IgD-negative memory B cell (primary cell): ENCODE data around the gene COL20A1. TPM values are rescaled to one million over a fixed set of nuclear protein-coding genes. Genes with fewer than 3 reads are reported as not detected.

Experiments
- H3K27ac Mint-ChIP-seq, 3 donors: one replicate each; pipeline ENCODE4 v1.8.0; 2020 to 2022; ENCODE audit warnings: mild to moderate bottlenecking in 3 of 3, mixed read lengths in 3 of 3, moderate library complexity in 1 of 3
- H3K27me3 Mint-ChIP-seq: one replicate; pipeline ENCODE4 v1.8.0; 2021; ENCODE audit warnings: mixed read lengths
- H3K36me3 Mint-ChIP-seq: one replicate; pipeline ENCODE4 v1.8.0; 2020; ENCODE audit warnings: mild to moderate bottlenecking, mixed read lengths
- H3K4me1 Mint-ChIP-seq, 3 donors: one replicate each; pipeline ENCODE4 v1.8.0; 2020 to 2022; ENCODE audit warnings: mixed read lengths in 3 of 3, mild to moderate bottlenecking in 1 of 3
- H3K4me3 Mint-ChIP-seq, 4 donors: one replicate each; pipeline ENCODE4 v1.8.0; 2020 to 2022; ENCODE audit warnings: mild to moderate bottlenecking in 4 of 4, mixed read lengths in 4 of 4, moderate library complexity in 3 of 4
- H3K9me3 Mint-ChIP-seq, 3 donors: one replicate each; pipeline ENCODE4 v1.8.0; 2020 to 2021; ENCODE audit warnings: mixed read lengths in 3 of 3, mild to moderate bottlenecking in 1 of 3
- polyA plus RNA-seq: library from polyadenylated mRNA; unstranded; fragments of 300-500 nt; fragmentation: Illumina TruSeq; gene quantifications from one replicate; pipeline ENCODE4 v1.2.3, GENCODE V29; 2021

COL20A1 gene
- polyA plus RNA-seq, 1 donor from 2014 or later = not detected

- Mint-ChIP-seq H3K9me3 (no peaks in the 10 kb centered on the region), H3K4me1 (peaks cover 0 to 2% (median 0%) of the 10 kb centered on the region in 3 donors), H3K27me3 (peaks cover 12% of the 10 kb centered on the region), H3K36me3 (no peaks in the 10 kb centered on the region), H3K27ac (no peak overlapping the region), H3K4me3 (no peak overlapping the region)
Measured at GRCh38 chr20:63320041-63320511, 27.1 kb downstream of the COL20A1 start.

GRCh38 chr20:63320616-63321147 is 27.7 kb downstream of the COL20A1 start:
- Mint-ChIP-seq H3K9me3 (no peaks in the 10 kb centered on the region), H3K27ac (no peak overlapping the region), H3K36me3 (no peaks in the 10 kb centered on the region), H3K27me3 (peaks cover 8% of the 10 kb centered on the region), H3K4me3 (no peak overlapping the region), H3K4me1 (peaks cover 0 to 2% (median 0%) of the 10 kb centered on the region in 3 donors)

GRCh38 chr20:63321148-63321831 is 28.3 kb downstream of the COL20A1 start:
- Mint-ChIP-seq H3K27ac (no peak overlapping the region), H3K36me3 (no peaks in the 10 kb centered on the region), H3K4me1 (peaks cover 0 to 2% (median 0%) of the 10 kb centered on the region in 3 donors), H3K9me3 (no peaks in the 10 kb centered on the region), H3K4me3 (no peak overlapping the region), H3K27me3 (peaks cover 5% of the 10 kb centered on the region)

- H3K36me3 Mint-ChIP-seq = no peaks in the 10 kb centered on the region
- H3K4me1 Mint-ChIP-seq = peaks cover 0 to 5% (median 4%) of the 10 kb centered on the region in 3 donors
- H3K4me3 Mint-ChIP-seq = no peak overlapping the region
- H3K27ac Mint-ChIP-seq = no peak overlapping the region
- H3K9me3 Mint-ChIP-seq = no peaks in the 10 kb centered on the region
- peaks cover 5% of the 10 kb centered on the region for H3K27me3 Mint-ChIP-seq
Measured at GRCh38 chr20:63322146-63322932, 29.4 kb downstream of the COL20A1 start.

- Mint-ChIP-seq H3K27ac (no peak overlapping the region), H3K4me1 (peaks cover 0 to 5% (median 4%) of the 10 kb centered on the region in 3 donors), H3K4me3 (no peak overlapping the region), H3K27me3 (peaks cover 5% of the 10 kb centered on the region), H3K36me3 (no peaks in the 10 kb centered on the region), H3K9me3 (no peaks in the 10 kb centered on the region)
Measured at GRCh38 chr20:63322933-63323273, 29.9 kb downstream of the COL20A1 start.

GRCh38 chr20:63323357-63323981 is 30.5 kb downstream of the COL20A1 start:
- Mint-ChIP-seq H3K9me3 (no peaks in the 10 kb centered on the region), H3K27ac (peak overlapping the region in 1 of 3 donors; percentile 29), H3K4me1 (peaks cover 0 to 5% (median 4%) of the 10 kb centered on the region in 3 donors), H3K27me3 (peaks cover 5% of the 10 kb centered on the region), H3K36me3 (no peaks in the 10 kb centered on the region), H3K4me3 (peak overlapping the region in 1 of 4 donors; percentile 30)

GRCh38 chr20:63325021-63325471 is 32.1 kb downstream of the COL20A1 start:
- no peak overlapping the region for H3K4me3 Mint-ChIP-seq
- peaks cover 0 to 5% (median 4%) of the 10 kb centered on the region in 3 donors for H3K4me1 Mint-ChIP-seq

GRCh38 chr20:63325554-63326313 is 32.7 kb downstream of the COL20A1 start:
- no peak overlapping the region for H3K4me3 Mint-ChIP-seq
- H3K4me1 Mint-ChIP-seq = peaks cover 0 to 5% (median 4%) of the 10 kb centered on the region in 3 donors
- peaks cover 3% of the 10 kb centered on the region for H3K27me3 Mint-ChIP-seq
- H3K36me3 Mint-ChIP-seq = no peaks in the 10 kb centered on the region
- peaks cover 0 to 2% (median 0%) of the 10 kb centered on the region in 3 donors for H3K9me3 Mint-ChIP-seq
- H3K27ac Mint-ChIP-seq = peak overlapping the region in 1 of 3 donors; percentile 86

More at GRCh38 chr20:63325021-63325471, 32.1 kb downstream of the COL20A1 start:
- peaks cover 0 to 2% (median 0%) of the 10 kb centered on the region in 3 donors for H3K9me3 Mint-ChIP-seq
- H3K36me3 Mint-ChIP-seq = no peaks in the 10 kb centered on the region
- H3K27me3 Mint-ChIP-seq = peaks cover 5% of the 10 kb centered on the region
- no peak overlapping the region for H3K27ac Mint-ChIP-seq

- Mint-ChIP-seq H3K36me3 (no peaks in the 10 kb centered on the region), H3K9me3 (peaks cover 0 to 3% (median 2%) of the 10 kb centered on the region in 3 donors), H3K4me3 (peak overlapping the region in 1 of 4 donors; percentile 60), H3K4me1 (peaks cover 0 to 5% (median 4%) of the 10 kb centered on the region in 3 donors), H3K27ac (peak overlapping the region; percentile 16 to 86 (median 41)), H3K27me3 (peaks cover 4% of the 10 kb centered on the region)
Measured at GRCh38 chr20:63326314-63327230, 33.6 kb downstream of the COL20A1 start.

GRCh38 chr20:63327231-63327745 is 34.3 kb downstream of the COL20A1 start:
- H3K9me3 Mint-ChIP-seq = peaks cover 0 to 8% (median 7%) of the 10 kb centered on the region in 3 donors
- H3K36me3 Mint-ChIP-seq = no peaks in the 10 kb centered on the region
- peaks cover 0 to 5% (median 4%) of the 10 kb centered on the region in 3 donors for H3K4me1 Mint-ChIP-seq
- peak overlapping the region; percentile 16 to 86 (median 41) for H3K27ac Mint-ChIP-seq
- peaks cover 6% of the 10 kb centered on the region for H3K27me3 Mint-ChIP-seq
- H3K4me3 Mint-ChIP-seq = peak overlapping the region in 1 of 4 donors; percentile 60

GRCh38 chr20:63328026-63328700 is 35.2 kb downstream of the COL20A1 start:
- Mint-ChIP-seq H3K27me3 (peaks cover 6% of the 10 kb centered on the region), H3K9me3 (peaks cover 0 to 8% (median 7%) of the 10 kb centered on the region in 3 donors), H3K4me3 (no peak overlapping the region), H3K4me1 (peaks cover 0 to 4% (median 3%) of the 10 kb centered on the region in 3 donors), H3K27ac (no peak overlapping the region), H3K36me3 (no peaks in the 10 kb centered on the region)

- no peak overlapping the region for H3K4me3 Mint-ChIP-seq
- H3K36me3 Mint-ChIP-seq = no peaks in the 10 kb centered on the region
- peaks cover 0 to 4% (median 2%) of the 10 kb centered on the region in 3 donors for H3K4me1 Mint-ChIP-seq
- H3K27me3 Mint-ChIP-seq = peaks cover 4% of the 10 kb centered on the region
- no peak overlapping the region for H3K27ac Mint-ChIP-seq
- H3K9me3 Mint-ChIP-seq = peaks cover 3 to 8% (median 7%) of the 10 kb centered on the region in 3 donors
Measured at GRCh38 chr20:63328718-63329275, 35.8 kb downstream of the COL20A1 start.
